ACHN (cell line): ENCODE measurements around the gene TSPEAR.
"Not testable (repeated sequence)": the region's sequence is repeated elsewhere in the genome, so short reads cannot be mapped to it uniquely, and the experiment has no call there.

Source experiments
- DNase-seq: peaks from one replicate; pipeline ENCODE4 v3.0.0-alpha.2; 2015
- in situ Hi-C: cut with HindIII; loops from 2 replicates; pipeline ENCODE4 v1.10.0; 2017; ENCODE audit warnings: low sequenced_read_pairs, low pct_ligation_motif_present, low pct_unique_long_range_greater_than_20kb

The TSPEAR gene

GRCh38 chr21:44483288-44484237, 227.8 kb downstream of the TSPEAR start:
- DNase-seq = no peak
- in situ Hi-C loops = no loop called here

- in situ Hi-C loops = no loop called here
- DNase-seq = no peak
These were observed 228.6 kb downstream of the TSPEAR start for GRCh38 chr21:44482581-44483287.

- DNase-seq = no peak
- in situ Hi-C loops = no loop called here
These were observed 230.9 kb downstream of the TSPEAR start for GRCh38 chr21:44480200-44481053.

- DNase-seq = peak; percentile 24
- in situ Hi-C loops = not testable (repeated sequence)
These were observed 231.7 kb downstream of the TSPEAR start for GRCh38 chr21:44479556-44480199.

- in situ Hi-C loops = no loop called here
- DNase-seq = no peak
These were observed 232.6 kb downstream of the TSPEAR start for GRCh38 chr21:44478801-44479167.

- DNase-seq = no peak
- in situ Hi-C loops = no loop called here
These were observed 233.1 kb downstream of the TSPEAR start for GRCh38 chr21:44478124-44478800.

GRCh38 chr21:44477712-44478111, 233.7 kb downstream of the TSPEAR start:
- no peak for DNase-seq
- in situ Hi-C loops = no loop called here

GRCh38 chr21:44477131-44477530, 234.2 kb downstream of the TSPEAR start:
- in situ Hi-C loops = no loop called here
- no peak for DNase-seq

- in situ Hi-C loops = no loop called here
- DNase-seq = no peak
These were observed 236.0 kb downstream of the TSPEAR start for GRCh38 chr21:44475266-44475845.

- no peak for DNase-seq
- in situ Hi-C loops = no loop called here
These were observed 237.3 kb downstream of the TSPEAR start for GRCh38 chr21:44473915-44474555.

- no peak for DNase-seq
- in situ Hi-C loops = no loop called here
These were observed 239.4 kb downstream of the TSPEAR start for GRCh38 chr21:44471996-44472395.

GRCh38 chr21:44471341-44471740, 240.0 kb downstream of the TSPEAR start:
- DNase-seq = no peak
- in situ Hi-C loops = no loop called here

GRCh38 chr21:44467859-44468195, 243.5 kb downstream of the TSPEAR start:
- no peak for DNase-seq
- in situ Hi-C loops = no loop called here

- DNase-seq = no peak
- in situ Hi-C loops = no loop called here
These were observed 244.1 kb downstream of the TSPEAR start for GRCh38 chr21:44466996-44467858.

GRCh38 chr21:44466351-44466954, 244.9 kb downstream of the TSPEAR start:
- in situ Hi-C loops = no loop called here
- DNase-seq = no peak

GRCh38 chr21:44464351-44464750, 247.0 kb downstream of the TSPEAR start:
- no peak for DNase-seq
- in situ Hi-C loops = no loop called here
